GM12878 (cell line): Measurements from ENCODE around the gene CALHM2. TPM values are rescaled to one million over a fixed set of nuclear protein-coding genes. Genes with fewer than 3 reads are reported as not detected.
A peak's percentile ranks its signal among the peaks of the same experiment; 100 is the strongest.

ENCODE experiments used
- CEBPB ChIP-seq, 2 experiments: fragments of 150-350 bp in 1 of 2; IDR thresholded peaks; 2 replicates each; pipeline ENCODE4 v1.6.1; 2012 to 2014; ENCODE audit warnings: low read depth in 2 of 2, low read length in 2 of 2, borderline replicate concordance in 1 of 2, inconsistent platforms in 1 of 2
- FOXM1 ChIP-seq: IDR thresholded peaks from 2 replicates; pipeline ENCODE4 v1.6.1; 2012; ENCODE audit warnings: low read depth, mild to moderate bottlenecking, inconsistent platforms, low read length, moderate library complexity
- HDAC2 ChIP-seq: fragments of 200-600 bp; sonication (generic); IDR thresholded peaks from 2 replicates; pipeline ENCODE4 v1.6.1; 2017
- IKZF1 ChIP-seq: fragments of 450-650 bp; conservative IDR thresholded peaks from 2 replicates; pipeline ENCODE4 v1.6.1; 2017; ENCODE audit warnings: antibody characterized with exemption, mild to moderate bottlenecking
- IKZF2 ChIP-seq, 2 experiments: fragments of 450-650 bp; IDR thresholded peaks; 2 replicates each; pipeline ENCODE4 v1.6.1; 2017; ENCODE audit warnings: mild to moderate bottlenecking in 2 of 2, moderate library complexity in 2 of 2
- KDM1A ChIP-seq: fragments of 200-600 bp; sonication (generic); IDR thresholded peaks from 2 replicates; pipeline ENCODE4 v1.6.1; 2016; ENCODE audit warnings: borderline replicate concordance
- NFXL1 ChIP-seq: fragments of 450-650 bp; IDR thresholded peaks from 2 replicates; pipeline ENCODE4 v1.6.1; 2017; ENCODE audit warnings: antibody characterized with exemption, mild to moderate bottlenecking, borderline replicate concordance
- POLR2A ChIP-seq: IDR thresholded peaks from 2 replicates; pipeline ENCODE4 v1.6.1; 2011; ENCODE audit warnings: low read depth, mild to moderate bottlenecking, low read length
- POU2F2 ChIP-seq: IDR thresholded peaks from 3 replicates; pipeline ENCODE4 v1.6.1; 2011; ENCODE audit warnings: low read depth, mild to moderate bottlenecking, low read length, borderline replicate concordance
- RBBP5 ChIP-seq: fragments of 200-600 bp; sonication (generic); conservative IDR thresholded peaks from 2 replicates; pipeline ENCODE4 v1.6.1; 2016
- RFX5 ChIP-seq: IDR thresholded peaks from 2 replicates; pipeline ENCODE4 v1.6.1; 2011; ENCODE audit warnings: low read depth, low read length, improper control_type of control experiment
- YY1 ChIP-seq: IDR thresholded peaks from 2 replicates; pipeline ENCODE4 v1.6.1; 2011; ENCODE audit warnings: low read depth, mild to moderate bottlenecking, low read length
- polyA plus RNA-seq, 11 experiments: library from polyadenylated mRNA; depleted of rRNA in 4 of 11; unstranded in 6 of 11; stranded (reverse) in 5 of 11; fragments of >200 nt; fragmentation: Nextera tagmentation in 4 of 11; fragmentation: Illumina TruSeq in 1 of 11; extraction: Ambion mirVana in 4 of 11; extraction: Trizol in 1 of 11; gene quantifications; 1 replicate in 1 of 11; 2 replicates in 10 of 11; pipeline versions ENCODE4 v1.2.1 to v1.2.3, GENCODE V29; 2011 to 2016; ENCODE audit warnings: inconsistent platforms in 2 of 11, missing spikeins in 2 of 11, low read depth in 1 of 11
- total RNA-seq, 4 experiments: library from RNA; depleted of rRNA in 3 of 4; stranded (reverse); fragments of >200 nt in 3 of 4; fragmentation: Illumina TruSeq in 1 of 4; extraction: Trizol in 1 of 4; gene quantifications; 2 replicates each; pipeline versions ENCODE4 v1.2.1 to v1.2.3, GENCODE V29; 2013 to 2021
- TF ChIP-seq, protein P1 (sequence below): fragments of 150-350 bp; IDR thresholded peaks from 2 replicates; pipeline ENCODE4 v1.6.1; 2014; ENCODE audit warnings: mild to moderate bottlenecking, low read depth, low read length
- TF ChIP-seq, protein P2 (sequence below): IDR thresholded peaks from 2 replicates; pipeline ENCODE4 v1.6.1; 2012; ENCODE audit warnings: low read depth, low read length, improper control_type of control experiment
- TF ChIP-seq, protein P3 (sequence below): fragments of 450-650 bp; formaldehyde crosslinking; IDR thresholded peaks from 2 replicates; pipeline ENCODE4 v1.5.0; 2022; ENCODE audit warnings: mild to moderate bottlenecking, missing genetic modification characterization
- TF ChIP-seq, protein P4 (sequence below): fragments of 450-650 bp; IDR thresholded peaks from 2 replicates; pipeline ENCODE4 v1.6.1; 2017; ENCODE audit warnings: mild to moderate bottlenecking, moderate library complexity
- TF ChIP-seq, protein P5 (sequence below): IDR thresholded peaks from 2 replicates; pipeline ENCODE4 v1.6.1; 2012; ENCODE audit warnings: low read depth, low read length, improper control_type of control experiment

Gene CALHM2
- total and polyA plus RNA-seq, 10 of the 15 experiments (the other 5 are each of a cell fraction or from before 2014, with no cell fraction given) = 0.60 to 23.7 (median 9.3) TPM

DNA sequence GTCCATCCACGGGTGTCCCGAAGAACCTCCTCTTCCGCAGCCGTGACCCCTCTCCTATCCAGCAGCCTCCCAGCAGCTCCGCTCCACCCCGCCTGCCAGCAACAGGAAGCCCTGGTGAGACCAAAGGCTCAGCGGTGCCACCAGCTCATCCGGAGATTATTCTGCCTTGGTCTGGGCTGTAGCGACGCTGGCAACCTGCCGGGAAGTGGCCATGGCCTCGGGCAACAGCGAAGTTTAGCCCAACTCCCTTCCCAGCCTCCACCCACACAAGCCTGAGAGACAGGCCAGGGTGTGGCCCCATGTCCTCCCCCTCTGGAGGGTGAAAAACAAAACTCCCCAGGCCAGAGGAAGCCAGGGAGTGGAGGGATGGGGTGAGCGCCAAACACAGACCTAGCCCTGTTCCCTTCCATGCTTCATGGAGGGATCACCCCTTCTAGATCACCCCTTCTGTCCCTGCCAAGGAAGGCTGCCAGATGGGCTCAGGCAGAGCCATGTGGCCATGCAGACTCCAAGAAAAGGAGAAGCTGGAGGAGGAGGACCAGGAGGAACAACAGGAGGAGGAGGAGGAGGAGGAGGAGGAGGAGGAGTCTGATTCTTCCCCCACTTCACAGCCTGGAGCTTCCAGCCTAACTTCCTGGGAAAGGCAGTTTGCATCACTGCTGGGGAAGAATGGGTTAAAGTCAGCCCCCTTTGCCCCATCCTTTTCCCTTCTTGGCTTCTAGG is 918 bp downstream of the CALHM2 start (continued):
- TF ChIP-seq, protein P1, sequence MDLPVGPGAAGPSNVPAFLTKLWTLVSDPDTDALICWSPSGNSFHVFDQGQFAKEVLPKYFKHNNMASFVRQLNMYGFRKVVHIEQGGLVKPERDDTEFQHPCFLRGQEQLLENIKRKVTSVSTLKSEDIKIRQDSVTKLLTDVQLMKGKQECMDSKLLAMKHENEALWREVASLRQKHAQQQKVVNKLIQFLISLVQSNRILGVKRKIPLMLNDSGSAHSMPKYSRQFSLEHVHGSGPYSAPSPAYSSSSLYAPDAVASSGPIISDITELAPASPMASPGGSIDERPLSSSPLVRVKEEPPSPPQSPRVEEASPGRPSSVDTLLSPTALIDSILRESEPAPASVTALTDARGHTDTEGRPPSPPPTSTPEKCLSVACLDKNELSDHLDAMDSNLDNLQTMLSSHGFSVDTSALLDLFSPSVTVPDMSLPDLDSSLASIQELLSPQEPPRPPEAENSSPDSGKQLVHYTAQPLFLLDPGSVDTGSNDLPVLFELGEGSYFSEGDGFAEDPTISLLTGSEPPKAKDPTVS = no peak
- TF ChIP-seq NFXL1 = peak; percentile 91; the same call in 1 of the 2 replicates
- peak; percentile 46; the same call in 1 of the 2 replicates for TF ChIP-seq IKZF1
- TF ChIP-seq RFX5 = no peak
- no peak for TF ChIP-seq POU2F2
- peak; percentile 48; the same call in 1 of the 2 replicates for TF ChIP-seq POLR2A
- TF ChIP-seq RBBP5 = no peak
- TF ChIP-seq IKZF2 (IDR thresholded peaks at IDR 0.05) = peak in 1 of 2 experiments; percentile 23; a peak in 2 of 4 replicates
- TF ChIP-seq KDM1A = no peak
- TF ChIP-seq CEBPB (IDR thresholded peaks at IDR 0.05; ENCODE audit: borderline replicate concordance in 1 of 2, low read depth in 2 of 2, low read length in 2 of 2) = no peak
- TF ChIP-seq YY1 = no peak
- TF ChIP-seq, protein P2, sequence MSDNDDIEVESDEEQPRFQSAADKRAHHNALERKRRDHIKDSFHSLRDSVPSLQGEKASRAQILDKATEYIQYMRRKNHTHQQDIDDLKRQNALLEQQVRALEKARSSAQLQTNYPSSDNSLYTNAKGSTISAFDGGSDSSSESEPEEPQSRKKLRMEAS = no peak
- TF ChIP-seq, protein P3, sequence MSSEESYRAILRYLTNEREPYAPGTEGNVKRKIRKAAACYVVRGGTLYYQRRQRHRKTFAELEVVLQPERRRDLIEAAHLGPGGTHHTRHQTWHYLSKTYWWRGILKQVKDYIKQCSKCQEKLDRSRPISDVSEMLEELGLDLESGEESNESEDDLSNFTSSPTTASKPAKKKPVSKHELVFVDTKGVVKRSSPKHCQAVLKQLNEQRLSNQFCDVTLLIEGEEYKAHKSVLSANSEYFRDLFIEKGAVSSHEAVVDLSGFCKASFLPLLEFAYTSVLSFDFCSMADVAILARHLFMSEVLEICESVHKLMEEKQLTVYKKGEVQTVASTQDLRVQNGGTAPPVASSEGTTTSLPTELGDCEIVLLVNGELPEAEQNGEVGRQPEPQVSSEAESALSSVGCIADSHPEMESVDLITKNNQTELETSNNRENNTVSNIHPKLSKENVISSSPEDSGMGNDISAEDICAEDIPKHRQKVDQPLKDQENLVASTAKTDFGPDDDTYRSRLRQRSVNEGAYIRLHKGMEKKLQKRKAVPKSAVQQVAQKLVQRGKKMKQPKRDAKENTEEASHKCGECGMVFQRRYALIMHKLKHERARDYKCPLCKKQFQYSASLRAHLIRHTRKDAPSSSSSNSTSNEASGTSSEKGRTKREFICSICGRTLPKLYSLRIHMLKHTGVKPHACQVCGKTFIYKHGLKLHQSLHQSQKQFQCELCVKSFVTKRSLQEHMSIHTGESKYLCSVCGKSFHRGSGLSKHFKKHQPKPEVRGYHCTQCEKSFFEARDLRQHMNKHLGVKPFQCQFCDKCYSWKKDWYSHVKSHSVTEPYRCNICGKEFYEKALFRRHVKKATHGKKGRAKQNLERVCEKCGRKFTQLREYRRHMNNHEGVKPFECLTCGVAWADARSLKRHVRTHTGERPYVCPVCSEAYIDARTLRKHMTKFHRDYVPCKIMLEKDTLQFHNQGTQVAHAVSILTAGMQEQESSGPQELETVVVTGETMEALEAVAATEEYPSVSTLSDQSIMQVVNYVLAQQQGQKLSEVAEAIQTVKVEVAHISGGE (CRISPR knock-in tag) = no peak
- TF ChIP-seq, protein P4, sequence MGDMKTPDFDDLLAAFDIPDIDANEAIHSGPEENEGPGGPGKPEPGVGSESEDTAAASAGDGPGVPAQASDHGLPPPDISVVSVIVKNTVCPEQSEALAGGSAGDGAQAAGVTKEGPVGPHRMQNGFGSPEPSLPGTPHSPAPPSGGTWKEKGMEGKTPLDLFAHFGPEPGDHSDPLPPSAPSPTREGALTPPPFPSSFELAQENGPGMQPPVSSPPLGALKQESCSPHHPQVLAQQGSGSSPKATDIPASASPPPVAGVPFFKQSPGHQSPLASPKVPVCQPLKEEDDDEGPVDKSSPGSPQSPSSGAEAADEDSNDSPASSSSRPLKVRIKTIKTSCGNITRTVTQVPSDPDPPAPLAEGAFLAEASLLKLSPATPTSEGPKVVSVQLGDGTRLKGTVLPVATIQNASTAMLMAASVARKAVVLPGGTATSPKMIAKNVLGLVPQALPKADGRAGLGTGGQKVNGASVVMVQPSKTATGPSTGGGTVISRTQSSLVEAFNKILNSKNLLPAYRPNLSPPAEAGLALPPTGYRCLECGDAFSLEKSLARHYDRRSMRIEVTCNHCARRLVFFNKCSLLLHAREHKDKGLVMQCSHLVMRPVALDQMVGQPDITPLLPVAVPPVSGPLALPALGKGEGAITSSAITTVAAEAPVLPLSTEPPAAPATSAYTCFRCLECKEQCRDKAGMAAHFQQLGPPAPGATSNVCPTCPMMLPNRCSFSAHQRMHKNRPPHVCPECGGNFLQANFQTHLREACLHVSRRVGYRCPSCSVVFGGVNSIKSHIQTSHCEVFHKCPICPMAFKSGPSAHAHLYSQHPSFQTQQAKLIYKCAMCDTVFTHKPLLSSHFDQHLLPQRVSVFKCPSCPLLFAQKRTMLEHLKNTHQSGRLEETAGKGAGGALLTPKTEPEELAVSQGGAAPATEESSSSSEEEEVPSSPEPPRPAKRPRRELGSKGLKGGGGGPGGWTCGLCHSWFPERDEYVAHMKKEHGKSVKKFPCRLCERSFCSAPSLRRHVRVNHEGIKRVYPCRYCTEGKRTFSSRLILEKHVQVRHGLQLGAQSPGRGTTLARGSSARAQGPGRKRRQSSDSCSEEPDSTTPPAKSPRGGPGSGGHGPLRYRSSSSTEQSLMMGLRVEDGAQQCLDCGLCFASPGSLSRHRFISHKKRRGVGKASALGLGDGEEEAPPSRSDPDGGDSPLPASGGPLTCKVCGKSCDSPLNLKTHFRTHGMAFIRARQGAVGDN = 0 out of 2 replicates have a peak, but pooled peaks have one; percentile 32
- TF ChIP-seq FOXM1 = no peak
- TF ChIP-seq, protein P5, sequence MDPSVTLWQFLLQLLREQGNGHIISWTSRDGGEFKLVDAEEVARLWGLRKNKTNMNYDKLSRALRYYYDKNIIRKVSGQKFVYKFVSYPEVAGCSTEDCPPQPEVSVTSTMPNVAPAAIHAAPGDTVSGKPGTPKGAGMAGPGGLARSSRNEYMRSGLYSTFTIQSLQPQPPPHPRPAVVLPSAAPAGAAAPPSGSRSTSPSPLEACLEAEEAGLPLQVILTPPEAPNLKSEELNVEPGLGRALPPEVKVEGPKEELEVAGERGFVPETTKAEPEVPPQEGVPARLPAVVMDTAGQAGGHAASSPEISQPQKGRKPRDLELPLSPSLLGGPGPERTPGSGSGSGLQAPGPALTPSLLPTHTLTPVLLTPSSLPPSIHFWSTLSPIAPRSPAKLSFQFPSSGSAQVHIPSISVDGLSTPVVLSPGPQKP = no peak
- TF ChIP-seq HDAC2 = no peak
